Measurements from ENCODE around the gene MAS1. TPM values are rescaled to one million over a fixed set of nuclear protein-coding genes. Genes with fewer than 3 reads are reported as not detected.

MAS1 gene
- total RNA-seq, 1 experiment from 2014 or later, result not detected

GRCh38 chr6:159866286-159867247 is 24.2 kb upstream of the MAS1 start:
- TF ChIP-seq CTCF (IDR thresholded peaks at IDR 0.05), result no peak
- TF ChIP-seq TCF7L2 (IDR thresholded peaks at IDR 0.05; ENCODE audit: low read depth, low read length), result no peak
- TF ChIP-seq SIN3A (IDR thresholded peaks at IDR 0.05; ENCODE audit: borderline replicate concordance, insufficient read depth, low read depth, low read length), result no peak
- no peak for TF ChIP-seq REST (IDR thresholded peaks at IDR 0.05; ENCODE audit: insufficient read depth in 1 of 2, low read depth in 2 of 2, low read length in 1 of 2)
- TF ChIP-seq POLR2AphosphoS5 (IDR thresholded peaks at IDR 0.05; ENCODE audit: low read depth, low read length), result no peak
- no TSS peak for BruUV-seq (replicated peaks)
- in situ Hi-C loops (cut with HindIII; ENCODE audit: low pct_unique_long_range_greater_than_20kb, low sequenced_read_pairs), result no loop called here
- Histone ChIP-seq H3K27me3 (ENCODE audit: control insufficient read depth, insufficient read depth, low read length) (no peaks in the 10 kb centered on the region), H3K4me1 (ENCODE audit: control insufficient read depth, insufficient read depth, low read length) (no peaks in the 10 kb centered on the region), H3K36me3 (ENCODE audit: control insufficient read depth, insufficient read depth, low read length) (no peaks in the 10 kb centered on the region), H3K27ac (ENCODE audit: low read length) (no peak overlapping the region), H3K4me3 (ENCODE audit: low read depth in 2 of 2, low read length in 2 of 2) (no peak overlapping the region), H3K9me3 (ENCODE audit: control insufficient read depth, insufficient read depth, low read depth, low read length) (no peaks in the 10 kb centered on the region)
- CTCF ChIA-PET, result interaction anchor here (0.5 to 0.7 kb wide), 2 partner anchors 15 to 147 kb away, joined by 4 to 6 read pairs; no protein-coding TSS in a partner anchor
- ATAC-seq (0 out of 2 replicates have a peak, but pooled peaks have one; percentile 39), DNase-seq (ENCODE audit: low read depth, low spot score) (no peak)
- POLR2A ChIA-PET, result no interaction called here
- intact Hi-C loops (cut with micrococcal nuclease; ENCODE audit: unreplicated experiment), result loop anchor here (10.0 kb wide), 2 partner anchors 238 to 588 kb away; no protein-coding TSS in a partner anchor

GRCh38 chr6:159871241-159871640 is 19.5 kb upstream of the MAS1 start:
- H3K27me3 ChIP-seq (ENCODE audit: control insufficient read depth, insufficient read depth, low read length), result no peaks in the 10 kb centered on the region
- no peak overlapping the region for H3K27ac ChIP-seq (ENCODE audit: low read length)
- intact Hi-C loops (cut with micrococcal nuclease; ENCODE audit: unreplicated experiment) (no loop called here), in situ Hi-C loops (cut with HindIII; ENCODE audit: low pct_unique_long_range_greater_than_20kb, low sequenced_read_pairs) (no loop called here)
- TF ChIP-seq CTCF (IDR thresholded peaks at IDR 0.05) (no peak), SIN3A (IDR thresholded peaks at IDR 0.05; ENCODE audit: borderline replicate concordance, insufficient read depth, low read depth, low read length) (no peak), REST (IDR thresholded peaks at IDR 0.05; ENCODE audit: insufficient read depth in 1 of 2, low read depth in 2 of 2, low read length in 1 of 2) (no peak), POLR2AphosphoS5 (IDR thresholded peaks at IDR 0.05; ENCODE audit: low read depth, low read length) (no peak), TCF7L2 (IDR thresholded peaks at IDR 0.05; ENCODE audit: low read depth, low read length) (no peak)
- H3K9me3 ChIP-seq (ENCODE audit: control insufficient read depth, insufficient read depth, low read depth, low read length), result no peaks in the 10 kb centered on the region
- DNase-seq (ENCODE audit: low read depth, low spot score) (no peak), ATAC-seq (no peak)
- POLR2A ChIA-PET, result no interaction called here
- CTCF ChIA-PET, result no interaction called here
- no TSS peak for BruUV-seq (replicated peaks)
- H3K4me3 ChIP-seq (ENCODE audit: low read depth in 2 of 2, low read length in 2 of 2), result no peak overlapping the region
- H3K36me3 ChIP-seq (ENCODE audit: control insufficient read depth, insufficient read depth, low read length), result no peaks in the 10 kb centered on the region
- no peaks in the 10 kb centered on the region for H3K4me1 ChIP-seq (ENCODE audit: control insufficient read depth, insufficient read depth, low read length)
